Naive thymus-derived CD4-positive, alpha-beta T cell (primary cell): ENCODE measurements around the gene TMEM123. TPM values are rescaled to one million over a fixed set of nuclear protein-coding genes. Genes with fewer than 3 reads are reported as not detected.
A peak's percentile ranks its signal among the peaks of the same experiment; 100 is the strongest.

Experiments
- ATAC-seq: fragments of 150-1000 bp; cut with Tn5 transposase; 2 replicates; pipeline ENCODE4 v1.10.0; 2021; ENCODE audit warnings: mild to moderate bottlenecking, moderate library complexity
- CTCF ChIA-PET: fragments of 350-600 bp; sonication (Branson Sonifier 250); formaldehyde crosslinking; loops from one replicate; lab custom pipeline; 2021; ENCODE audit warnings: antibody characterized with exemption; lab: Charles Lee
- POLR2A ChIA-PET: fragments of 350-600 bp; sonication (Branson Sonifier 250); formaldehyde crosslinking; loops from one replicate; lab custom pipeline; 2021; ENCODE audit warnings: antibody characterized with exemption, inconsistent platforms; lab: Charles Lee
- DNase-seq, 9 donors: peaks; one replicate each; pipeline versions ENCODE4 v3.0.0 to v3.0.0-alpha.2; 2020 to 2022; ENCODE audit warnings: mixed read lengths in 1 of 9
- H3K27ac ChIP-seq: one replicate; pipeline ENCODE4 v1.7.0; 2013; ENCODE audit warnings: mild to moderate bottlenecking, low read depth, low read length, moderate library complexity
- H3K27me3 ChIP-seq, 2 donors: one replicate each; pipeline ENCODE4 v1.7.0; 2013; ENCODE audit warnings: low read length in 2 of 2, mild to moderate bottlenecking in 2 of 2, moderate library complexity in 2 of 2; ENCODE audit not compliant: control insufficient read depth in 2 of 2, insufficient read depth in 2 of 2
- H3K36me3 ChIP-seq, 3 experiments: 1 replicate in 2 of 3; 2 replicates in 1 of 3; pipeline ENCODE4 v1.7.0; 2013; ENCODE audit warnings: low read length in 3 of 3, mild to moderate bottlenecking in 3 of 3, moderate library complexity in 1 of 3; ENCODE audit not compliant: insufficient read depth in 3 of 3, control insufficient read depth in 2 of 3
- H3K4me1 ChIP-seq, 2 donors: one replicate each; pipeline ENCODE4 v1.7.0; 2013; ENCODE audit warnings: low read length in 2 of 2, mild to moderate bottlenecking in 2 of 2, moderate library complexity in 1 of 2; ENCODE audit not compliant: control insufficient read depth in 2 of 2, insufficient read depth in 2 of 2
- H3K4me3 ChIP-seq: 2 replicates; pipeline ENCODE4 v1.7.0; 2013; ENCODE audit warnings: mild to moderate bottlenecking, low read length
- H3K9me3 ChIP-seq, 3 experiments: 1 replicate in 2 of 3; 2 replicates in 1 of 3; pipeline ENCODE4 v1.7.0; 2013; ENCODE audit warnings: low read length in 3 of 3; ENCODE audit not compliant: control insufficient read depth in 2 of 3
- H3K27ac Mint-ChIP-seq, 9 donors: one replicate each; pipeline ENCODE4 v1.8.0; 2020 to 2022; ENCODE audit warnings: mixed read lengths in 9 of 9, mild to moderate bottlenecking in 8 of 9, moderate library complexity in 5 of 9, inconsistent platforms in 2 of 9
- H3K27me3 Mint-ChIP-seq, 5 donors: one replicate each; pipeline ENCODE4 v1.8.0; 2021 to 2022; ENCODE audit warnings: mixed read lengths in 5 of 5, mild to moderate bottlenecking in 1 of 5
- H3K36me3 Mint-ChIP-seq, 5 donors: one replicate each; pipeline ENCODE4 v1.8.0; 2020 to 2022; ENCODE audit warnings: mixed read lengths in 5 of 5, mild to moderate bottlenecking in 3 of 5, inconsistent platforms in 1 of 5
- H3K4me1 Mint-ChIP-seq, 7 donors: one replicate each; pipeline ENCODE4 v1.8.0; 2020 to 2022; ENCODE audit warnings: mixed read lengths in 7 of 7, mild to moderate bottlenecking in 3 of 7, inconsistent platforms in 1 of 7
- H3K4me3 Mint-ChIP-seq, 10 donors: one replicate each; pipeline ENCODE4 v1.8.0; 2020 to 2022; ENCODE audit warnings: mild to moderate bottlenecking in 10 of 10, mixed read lengths in 10 of 10, moderate library complexity in 6 of 10, inconsistent platforms in 2 of 10
- H3K9me3 Mint-ChIP-seq, 11 donors: one replicate each; pipeline ENCODE4 v1.8.0; 2020 to 2022; ENCODE audit warnings: mixed read lengths in 11 of 11, mild to moderate bottlenecking in 4 of 11, inconsistent platforms in 1 of 11, moderate library complexity in 1 of 11
- intact Hi-C, 2 donors: fragments of 100-400 bp; cut with micrococcal nuclease; formaldehyde crosslinking; loops; one replicate each; pipeline ENCODE4 v1.15.1; 2023
- polyA plus RNA-seq, 2 donors: library from polyadenylated mRNA; unstranded; fragments of 300-500 nt; fragmentation: Illumina TruSeq; gene quantifications; one replicate each; pipeline ENCODE4 v1.2.3, GENCODE V29; 2021
- total RNA-seq, 6 experiments: library from RNA in 5 of 6; stranded (reverse) in 5 of 6; gene quantifications; 1 replicate in 5 of 6; 2 replicates in 1 of 6; pipeline ENCODE4 v1.2.3 and lab custom pipeline; 2021 to 2026

Gene TMEM123
- total and polyA plus RNA-seq, 7 experiments from 2014 or later = 270 to 922 (median 485) TPM

DNA sequence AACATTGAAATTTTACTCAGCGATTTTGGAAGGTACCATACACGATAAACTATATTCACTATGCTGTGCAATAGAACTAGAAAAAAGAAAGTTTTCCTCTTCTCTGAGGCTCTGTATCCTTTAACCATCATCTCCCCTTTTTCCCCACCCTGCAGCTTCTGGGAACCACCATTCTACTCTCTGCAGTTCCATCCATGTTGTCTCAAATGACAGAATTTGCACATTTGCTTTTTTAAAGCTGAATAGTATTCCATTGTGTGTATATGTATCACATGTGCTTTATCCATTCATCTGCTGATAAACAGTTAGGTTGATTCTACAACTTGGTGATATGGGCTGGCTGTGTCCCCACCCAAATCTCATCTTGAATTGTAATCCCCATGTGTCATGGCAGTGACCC, 21.2 kb downstream of the TMEM123 start:
- no peak overlapping the region for H3K27ac ChIP-seq
- ChIA-PET POLR2A (interaction anchor here (0.5 to 2.1 kb wide), 6 partner anchors 10 to 75 kb away, joined by 3 to 11 read pairs (median 6); partner anchors contain the start of gene TMEM123), CTCF (no interaction called here)
- Mint-ChIP-seq H3K9me3 (peaks cover 0 to 30% (median 8%) of the 10 kb centered on the region in 11 donors), H3K4me1 (peaks cover 45 to 91% (median 69%) of the 10 kb centered on the region in 7 donors), H3K36me3 (peaks cover 15 to 68% (median 63%) of the 10 kb centered on the region in 5 donors), H3K4me3 (peak overlapping the region in 4 of 10 donors; percentile 23 to 48 (median 38)), H3K27ac (peak overlapping the region in 8 of 9 donors; percentile 32 to 94 (median 79)), H3K27me3 (no peaks in the 10 kb centered on the region)
- no peak for ATAC-seq
- no peaks in the 10 kb centered on the region for H3K27me3 ChIP-seq
- intact Hi-C loops = loop anchor here in 1 of 2 donors (1.0 kb wide), 1 partner anchor 8 kb away; no protein-coding TSS in a partner anchor
- peaks cover 0 to 26% of the 10 kb centered on the region in 2 donors for H3K4me1 ChIP-seq
- no peak overlapping the region for H3K4me3 ChIP-seq
- no peak for DNase-seq
- peaks cover 0 to 6% (median 0%) of the 10 kb centered on the region in 3 experiments for H3K9me3 ChIP-seq
- H3K36me3 ChIP-seq = peaks cover 0 to 26% (median 3%) of the 10 kb centered on the region in 3 experiments

DNA sequence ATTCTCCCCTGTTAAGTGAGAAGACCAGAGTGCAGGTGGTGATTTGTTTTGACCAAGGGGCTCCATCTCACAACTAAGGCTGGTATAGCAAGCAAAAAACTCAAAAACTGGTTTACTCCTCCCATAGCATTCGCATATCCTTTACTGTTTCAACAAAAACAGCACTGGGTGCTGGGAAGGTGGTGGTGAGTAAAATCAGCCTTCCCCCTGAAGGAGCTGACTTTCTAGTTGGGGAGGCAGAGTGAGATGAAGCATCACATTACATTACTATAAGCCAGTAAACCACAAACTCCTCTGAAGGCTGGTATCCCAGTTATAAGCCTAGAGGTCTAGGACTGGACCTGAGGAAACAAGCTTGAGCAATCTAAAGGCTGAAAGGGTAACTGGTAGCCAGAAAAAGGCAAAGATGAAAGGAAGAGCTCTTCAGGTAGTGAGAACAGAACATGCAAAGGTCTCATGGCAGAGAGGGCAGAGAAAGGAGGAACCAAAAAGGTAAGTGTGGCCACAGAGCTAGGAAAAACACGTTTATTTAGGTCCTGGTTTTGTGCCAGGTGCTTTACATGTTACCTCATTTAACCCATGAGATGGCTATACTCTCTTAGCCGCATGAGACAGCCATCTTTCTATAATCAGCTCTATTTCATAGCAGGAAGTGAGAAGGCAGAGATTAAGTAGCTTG, 22.3 kb downstream of the TMEM123 start:
- peak in 1 of 9 donors; percentile 31 for DNase-seq
- ATAC-seq = peak; percentile 56
- CTCF ChIA-PET = interaction anchor here (1.1 to 1.2 kb wide), 2 partner anchors 22 to 40 kb away, joined by 3 to 4 read pairs; no protein-coding TSS in a partner anchor
- Histone ChIP-seq H3K4me3 (no peak overlapping the region), H3K9me3 (peaks cover 0 to 6% (median 0%) of the 10 kb centered on the region in 3 experiments), H3K4me1 (peaks cover 0 to 33% of the 10 kb centered on the region in 2 donors), H3K36me3 (peaks cover 0 to 24% (median 3%) of the 10 kb centered on the region in 3 experiments), H3K27ac (peak overlapping the region; percentile 31), H3K27me3 (no peaks in the 10 kb centered on the region)
- Mint-ChIP-seq H3K9me3 (peaks cover 0 to 30% (median 7%) of the 10 kb centered on the region in 11 donors), H3K36me3 (peaks cover 11 to 62% (median 61%) of the 10 kb centered on the region in 5 donors), H3K4me1 (peaks cover 51 to 93% (median 71%) of the 10 kb centered on the region in 7 donors), H3K27me3 (no peaks in the 10 kb centered on the region), H3K27ac (peak overlapping the region; percentile 24 to 95 (median 87)), H3K4me3 (peak overlapping the region; percentile 10 to 74 (median 51))
- intact Hi-C loops = loop anchor here in 1 of 2 donors (1.0 kb wide), 1 partner anchor 9 kb away; no protein-coding TSS in a partner anchor
- POLR2A ChIA-PET = interaction anchor here (0.6 to 2.1 kb wide), 11 partner anchors 9 to 88 kb away, joined by 3 to 11 read pairs (median 3); partner anchors contain the start of gene TMEM123

DNA sequence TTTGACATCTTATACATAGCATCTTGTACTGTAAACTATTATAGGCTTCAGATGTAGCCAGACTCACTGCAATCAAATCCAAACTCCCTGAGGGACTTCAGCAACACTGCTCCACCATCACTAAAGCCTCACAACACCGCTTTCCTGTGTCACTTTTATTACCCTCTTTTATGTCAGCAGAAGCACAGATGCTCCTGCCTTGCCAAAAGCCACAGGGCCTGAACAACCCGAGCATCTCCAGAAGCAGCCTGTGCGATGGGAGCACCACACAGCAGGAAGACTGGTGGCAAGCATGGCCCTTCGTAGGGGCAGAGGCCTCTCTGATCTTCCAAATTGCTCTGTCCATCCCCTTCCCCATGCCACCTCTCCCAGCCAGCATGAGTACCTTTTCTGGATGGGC, 22.9 kb downstream of the TMEM123 start:
- CTCF ChIA-PET = interaction anchor here (1.1 to 1.2 kb wide), 2 partner anchors 22 to 39 kb away, joined by 3 to 4 read pairs; no protein-coding TSS in a partner anchor
- H3K4me1 Mint-ChIP-seq = peaks cover 56 to 94% (median 74%) of the 10 kb centered on the region in 7 donors
- Histone ChIP-seq H3K36me3 (peaks cover 0 to 23% (median 3%) of the 10 kb centered on the region in 3 experiments), H3K27me3 (no peaks in the 10 kb centered on the region), H3K9me3 (peaks cover 0 to 6% (median 0%) of the 10 kb centered on the region in 3 experiments), H3K27ac (peak overlapping the region; percentile 31), H3K4me3 (no peak overlapping the region), H3K4me1 (peaks cover 0 to 39% of the 10 kb centered on the region in 2 donors)
- ATAC-seq = peak; percentile 28
- no peaks in the 10 kb centered on the region for H3K27me3 Mint-ChIP-seq
- H3K27ac Mint-ChIP-seq = peak overlapping the region; percentile 53 to 95 (median 87)
- H3K9me3 Mint-ChIP-seq = peaks cover 0 to 30% (median 7%) of the 10 kb centered on the region in 11 donors
- intact Hi-C loops = loop anchor here (1.0 kb wide), 3 partner anchors 8 to 12 kb away; no protein-coding TSS in a partner anchor
- POLR2A ChIA-PET = interaction anchor here (0.7 to 2.1 kb wide), 5 partner anchors 8 to 31 kb away, joined by 3 to 11 read pairs (median 7); partner anchors contain the start of gene TMEM123
- H3K4me3 Mint-ChIP-seq = peak overlapping the region; percentile 3 to 74 (median 48)
- peaks cover 11 to 62% (median 56%) of the 10 kb centered on the region in 5 donors for H3K36me3 Mint-ChIP-seq
- no peak for DNase-seq

DNA sequence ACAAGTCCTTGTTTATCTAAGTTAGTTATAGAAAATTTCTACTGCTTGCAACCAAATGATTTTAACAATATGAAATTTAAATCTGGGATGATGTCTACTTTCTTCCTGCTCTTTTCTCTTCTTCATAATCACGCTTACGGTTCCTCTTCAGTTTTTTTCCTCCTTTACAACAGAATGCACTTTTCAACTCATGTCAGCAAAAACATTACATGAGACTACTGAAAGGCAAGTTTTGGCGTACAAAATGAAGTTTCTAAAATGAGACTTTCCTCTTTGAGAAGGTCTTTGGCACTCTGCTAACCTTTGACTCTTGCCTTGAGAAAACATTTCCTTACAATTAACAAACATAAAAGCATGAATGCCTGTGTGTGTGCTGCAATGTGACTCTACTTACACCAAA, 23.3 kb downstream of the TMEM123 start:
- Histone ChIP-seq H3K4me1 (peaks cover 0 to 44% of the 10 kb centered on the region in 2 donors), H3K27me3 (no peaks in the 10 kb centered on the region), H3K27ac (peak overlapping the region; percentile 31), H3K9me3 (peaks cover 0 to 6% (median 0%) of the 10 kb centered on the region in 3 experiments), H3K36me3 (peaks cover 0 to 23% (median 3%) of the 10 kb centered on the region in 3 experiments), H3K4me3 (no peak overlapping the region)
- H3K4me3 Mint-ChIP-seq = peak overlapping the region in 8 of 10 donors; percentile 5 to 74 (median 51)
- POLR2A ChIA-PET = interaction anchor here (1.0 kb wide), 1 partner anchor 10 kb away, joined by 3 read pairs; no protein-coding TSS in a partner anchor
- CTCF ChIA-PET = interaction anchor here (0.6 kb wide), 1 partner anchor 19 kb away, joined by 5 read pairs; no protein-coding TSS in a partner anchor
- peaks cover 11 to 58% (median 52%) of the 10 kb centered on the region in 5 donors for H3K36me3 Mint-ChIP-seq
- ATAC-seq = no peak
- peak overlapping the region; percentile 53 to 95 (median 87) for H3K27ac Mint-ChIP-seq
- H3K27me3 Mint-ChIP-seq = no peaks in the 10 kb centered on the region
- peaks cover 0 to 26% (median 7%) of the 10 kb centered on the region in 11 donors for H3K9me3 Mint-ChIP-seq
- DNase-seq = no peak
- intact Hi-C loops = loop anchor here (1.0 kb wide), 2 partner anchors 8 to 12 kb away; no protein-coding TSS in a partner anchor
- H3K4me1 Mint-ChIP-seq = peaks cover 57 to 94% (median 78%) of the 10 kb centered on the region in 7 donors

DNA sequence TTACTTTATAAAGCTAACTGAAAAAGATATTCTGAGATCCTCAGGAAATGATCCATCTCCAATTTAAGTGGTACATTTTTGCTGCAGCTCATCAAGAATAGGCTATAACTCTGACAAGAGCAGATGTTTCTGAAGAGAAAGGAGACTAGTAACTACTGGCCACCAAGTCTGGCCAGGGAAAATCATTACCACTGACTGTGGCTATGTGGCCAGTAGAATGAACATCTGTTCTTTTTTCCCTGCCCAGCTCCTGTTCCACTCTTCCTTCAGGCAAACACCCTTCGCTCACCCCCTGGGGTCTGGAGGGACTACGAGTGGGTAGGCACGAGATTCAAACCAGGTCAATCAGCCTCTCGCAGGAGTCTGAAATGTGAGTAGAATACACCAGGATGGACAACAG, 23.9 kb downstream of the TMEM123 start:
- Histone ChIP-seq H3K4me1 (peaks cover 0 to 48% of the 10 kb centered on the region in 2 donors), H3K9me3 (peaks cover 0 to 6% (median 0%) of the 10 kb centered on the region in 3 experiments), H3K27ac (peak overlapping the region; percentile 31), H3K36me3 (peaks cover 0 to 21% (median 3%) of the 10 kb centered on the region in 3 experiments), H3K4me3 (no peak overlapping the region), H3K27me3 (no peaks in the 10 kb centered on the region)
- no peak for DNase-seq
- H3K36me3 Mint-ChIP-seq = peaks cover 11 to 53% (median 46%) of the 10 kb centered on the region in 5 donors
- peak overlapping the region in 8 of 9 donors; percentile 55 to 94 (median 84) for H3K27ac Mint-ChIP-seq
- H3K9me3 Mint-ChIP-seq = peaks cover 0 to 21% (median 7%) of the 10 kb centered on the region in 11 donors
- ChIA-PET POLR2A (interaction anchor here (1.0 to 1.6 kb wide), 3 partner anchors 9 to 33 kb away, joined by 3 to 4 read pairs (median 3); no protein-coding TSS in a partner anchor), CTCF (interaction anchor here (0.6 to 1.5 kb wide), 3 partner anchors 11 to 23 kb away, joined by 4 to 6 read pairs (median 5); no protein-coding TSS in a partner anchor)
- no peak for ATAC-seq
- H3K4me3 Mint-ChIP-seq = peak overlapping the region in 3 of 10 donors; percentile 32 to 74 (median 67)
- peaks cover 57 to 96% (median 82%) of the 10 kb centered on the region in 7 donors for H3K4me1 Mint-ChIP-seq
- intact Hi-C loops = loop anchor here (1.0 kb wide), 2 partner anchors 7 to 11 kb away; no protein-coding TSS in a partner anchor
- H3K27me3 Mint-ChIP-seq = no peaks in the 10 kb centered on the region
